NCI-H69 (cell line): ENCODE results near the gene EOLA1.
A peak's percentile ranks its signal among the peaks of the same experiment; 100 is the strongest.
"Not testable (repeated sequence)": the region's sequence is repeated elsewhere in the genome, so short reads cannot be mapped to it uniquely, and the experiment has no call there.

ENCODE experiments used
- DNase-seq: peaks from one replicate; lab custom pipeline; 2025; lab: John Stamatoyannopoulos, UW

EOLA1 gene

GRCh38 chrX:149540621-149541520 lies at the start of gene EOLA1:
EOLA1 (plus strand) TSS chrX:149541012; CDS start chrX:149545631, 4,619 bp downstream.
- peak; percentile 95 for DNase-seq

GRCh38 chrX:149491812-149492211 lies 49.0 kb upstream of the EOLA1 start:
- DNase-seq: peak; percentile 25

- no peak for DNase-seq
These were observed 46.9 kb upstream of the EOLA1 start for GRCh38 chrX:149493567-149494562.

GRCh38 chrX:149494844-149495565 lies 45.8 kb upstream of the EOLA1 start:
- DNase-seq: no peak

GRCh38 chrX:149495573-149496071 lies 45.2 kb upstream of the EOLA1 start:
- no peak for DNase-seq

GRCh38 chrX:149497054-149497453 lies 43.8 kb upstream of the EOLA1 start:
- DNase-seq: no peak

GRCh38 chrX:149497626-149498025 lies 43.2 kb upstream of the EOLA1 start:
- no peak for DNase-seq

- DNase-seq: no peak
These were observed 42.0 kb upstream of the EOLA1 start for GRCh38 chrX:149498767-149499166.

GRCh38 chrX:149499766-149500165 lies 41.0 kb upstream of the EOLA1 start:
- no peak for DNase-seq

GRCh38 chrX:149502923-149503322 lies 37.9 kb upstream of the EOLA1 start:
- not testable (repeated sequence) for DNase-seq

- DNase-seq: peak; percentile 73
These were observed 37.4 kb upstream of the EOLA1 start for GRCh38 chrX:149503446-149503845.

GRCh38 chrX:149504226-149504914 lies 36.4 kb upstream of the EOLA1 start:
- peak; percentile 71 for DNase-seq

- DNase-seq: peak; percentile 91
These were observed 35.7 kb upstream of the EOLA1 start, which contains the start of gene IDS for GRCh38 chrX:149504915-149505651. IDS (minus strand) TSS chrX:149505306; CDS start chrX:149505137, 169 bp downstream.

GRCh38 chrX:149505671-149506070 lies 35.1 kb upstream of the EOLA1 start:
- DNase-seq: no peak

- DNase-seq: no peak
These were observed 34.5 kb upstream of the EOLA1 start for GRCh38 chrX:149506349-149506748.

GRCh38 chrX:149508467-149508866 lies 32.3 kb upstream of the EOLA1 start:
- no peak for DNase-seq

GRCh38 chrX:149510386-149510785 lies 30.4 kb upstream of the EOLA1 start:
- no peak for DNase-seq

- DNase-seq: no peak
These were observed 29.7 kb upstream of the EOLA1 start for GRCh38 chrX:149511081-149511480.

- peak; percentile 50 for DNase-seq
These were observed 28.5 kb upstream of the EOLA1 start for GRCh38 chrX:149512225-149512885.
